Motor neuron (in vitro differentiated cells): ENCODE results near the gene ZNF546. TPM values are rescaled to one million over a fixed set of nuclear protein-coding genes. Genes with fewer than 3 reads are reported as not detected.

Source experiments
- total RNA-seq, 8 experiments: library from RNA; unstranded; fragments of 300-600 nt; gene quantifications; 2 replicates each; pipeline versions ENCODE4 v1.2.3 to v1.2.4, GENCODE V29; 2022

The ZNF546 gene
- total RNA-seq, 8 experiments from 2014 or later = 3.7 to 7.9 (median 5.5) TPM

Other genes starting within 250 kb of the ZNF546 start
- 10 to 100 TPM in 1 of 8 experiments, not detected in 7; 34.9 TPM for gene LEUTX, start 218.2 kb upstream of the ZNF546 start, total RNA-seq
- 10 to 100 TPM in 7 of 8 experiments, 1 to 10 TPM in 1; 8.9 to 27.3 (median 13.6) TPM for gene DYRK1B, start 162.9 kb upstream of the ZNF546 start, total RNA-seq
- gene FBL, start 150.7 kb upstream of the ZNF546 start, total RNA-seq = 100 to 1,000 TPM in 4 of 8 experiments, 10 to 100 TPM in 4; 67.4 to 311 (median 110) TPM
- 1 to 10 TPM in 3 of 8 experiments, under 1 TPM in 5; 0.22 to 1.4 (median 0.56) TPM for gene FCGBP, start 62.4 kb upstream of the ZNF546 start, total RNA-seq
- 100 to 1,000 TPM in 6 of 8 experiments, 10 to 100 TPM in 2; 86.5 to 155 (median 127) TPM for gene PSMC4, start 25.9 kb upstream of the ZNF546 start, total RNA-seq
- 10 to 100 TPM; 12.0 to 47.1 (median 22.2) TPM for gene ZNF780B, start 59.2 kb downstream of the ZNF546 start, total RNA-seq
- gene ZNF780A, start 93.9 kb downstream of the ZNF546 start, total RNA-seq = 10 to 100 TPM; 13.8 to 23.8 (median 15.8) TPM
- 10 to 100 TPM in 6 of 8 experiments, 1 to 10 TPM in 2; 4.4 to 22.2 (median 15.9) TPM for gene MAP3K10, start 194.4 kb downstream of the ZNF546 start, total RNA-seq
- 10 to 100 TPM in 5 of 8 experiments, 1 to 10 TPM in 1, under 1 TPM in 2; 0.45 to 25.6 (median 13.5) TPM for gene TTC9B, start 221.3 kb downstream of the ZNF546 start, total RNA-seq
- under 1 TPM in 6 of 8 experiments, not detected in 2; 0.16 to 0.81 (median 0.30) TPM for gene CCNP, start 229.6 kb downstream of the ZNF546 start, total RNA-seq